Measurements from ENCODE around the gene LEKR1. TPM values are rescaled to one million over a fixed set of nuclear protein-coding genes. Genes with fewer than 3 reads are reported as not detected.
A peak's percentile ranks its signal among the peaks of the same experiment; 100 is the strongest.

The LEKR1 gene
- 1 to 10 TPM; 1.4 to 1.6 TPM for total RNA-seq

DNA sequence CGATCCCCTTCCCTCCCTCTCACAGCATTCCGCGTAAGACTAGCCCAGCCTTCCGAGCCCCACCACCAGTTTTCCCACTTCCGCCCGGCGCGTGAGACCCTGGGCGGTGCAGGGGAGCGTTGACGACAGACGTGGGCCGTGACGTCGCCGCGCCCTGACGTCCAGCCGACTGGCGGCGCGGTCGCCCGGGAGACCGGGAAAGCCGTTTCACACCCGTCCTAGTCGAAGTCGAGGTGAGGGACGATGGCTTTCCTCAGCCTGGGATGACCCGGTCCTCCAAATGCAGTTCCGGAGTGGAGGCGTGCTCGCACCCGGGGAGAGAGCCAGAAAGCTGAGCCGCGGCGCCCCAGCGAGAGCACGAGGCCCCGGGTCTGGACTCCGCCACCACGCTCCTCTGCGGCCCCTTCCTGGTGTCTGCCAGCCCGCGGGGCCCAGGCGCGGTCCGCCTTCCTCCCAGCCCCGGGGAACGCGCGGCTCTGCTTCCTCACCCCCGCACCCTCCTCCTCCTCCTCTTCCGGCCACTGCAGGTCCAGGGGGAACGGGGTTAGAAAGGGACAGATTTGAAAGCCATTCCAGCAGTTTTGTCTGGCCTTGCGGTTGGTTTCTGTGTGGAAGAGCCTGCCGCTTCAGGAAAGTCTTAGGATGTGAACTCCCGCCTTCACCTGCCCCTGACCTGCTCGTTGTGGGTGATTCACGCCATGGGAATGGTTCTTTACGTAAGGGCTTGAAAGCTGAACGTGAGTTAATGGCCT lies at the start of gene LEKR1:
Gene LEKR1, plus strand, starts transcription at position 210 of the 752 bp plus-strand sequence. CDS start 2,977 bp downstream, outside the sequence.
- Mint-ChIP-seq H3K4me1 (peaks cover 38% of the 10 kb centered on the region), H3K9me3 (no peaks in the 10 kb centered on the region), H3K36me3 (ENCODE audit: low read depth) (peaks cover 12% of the 10 kb centered on the region), H3K4me3 (peak within 1 kb of the TSS; percentile 80), H3K27ac (peak within 1 kb of the TSS; percentile 86), H3K27me3 (no peaks in the 10 kb centered on the region)
- POLR2A ChIA-PET = interaction anchor here (1.0 to 2.3 kb wide), 5 partner anchors 8 to 334 kb away, joined by 3 to 25 read pairs (median 3); partner anchors contain the start of gene CCNL1
- CTCF ChIA-PET = no interaction called here
- peak; percentile 71 for DNase-seq

DNA sequence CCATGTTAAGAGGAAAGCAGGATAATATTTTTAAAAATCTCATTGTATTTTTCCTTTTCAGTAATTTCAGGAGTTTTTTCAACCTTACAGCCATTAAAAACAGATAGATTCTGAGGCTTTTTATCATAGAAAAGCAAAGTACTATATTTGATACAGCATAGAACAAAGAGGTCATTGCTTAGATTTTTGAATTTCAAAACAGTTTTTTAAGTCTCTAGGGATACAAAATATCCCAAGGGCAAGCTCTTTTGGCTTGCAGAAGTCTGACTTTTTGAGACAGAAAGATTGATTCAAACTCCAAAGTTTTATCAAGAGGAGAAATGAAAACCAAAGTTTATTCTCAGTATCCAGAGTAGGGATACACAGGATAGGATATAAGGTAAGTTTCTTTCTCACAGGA lies 49.3 kb upstream of the LEKR1 start:
- POLR2A ChIA-PET = no interaction called here

DNA sequence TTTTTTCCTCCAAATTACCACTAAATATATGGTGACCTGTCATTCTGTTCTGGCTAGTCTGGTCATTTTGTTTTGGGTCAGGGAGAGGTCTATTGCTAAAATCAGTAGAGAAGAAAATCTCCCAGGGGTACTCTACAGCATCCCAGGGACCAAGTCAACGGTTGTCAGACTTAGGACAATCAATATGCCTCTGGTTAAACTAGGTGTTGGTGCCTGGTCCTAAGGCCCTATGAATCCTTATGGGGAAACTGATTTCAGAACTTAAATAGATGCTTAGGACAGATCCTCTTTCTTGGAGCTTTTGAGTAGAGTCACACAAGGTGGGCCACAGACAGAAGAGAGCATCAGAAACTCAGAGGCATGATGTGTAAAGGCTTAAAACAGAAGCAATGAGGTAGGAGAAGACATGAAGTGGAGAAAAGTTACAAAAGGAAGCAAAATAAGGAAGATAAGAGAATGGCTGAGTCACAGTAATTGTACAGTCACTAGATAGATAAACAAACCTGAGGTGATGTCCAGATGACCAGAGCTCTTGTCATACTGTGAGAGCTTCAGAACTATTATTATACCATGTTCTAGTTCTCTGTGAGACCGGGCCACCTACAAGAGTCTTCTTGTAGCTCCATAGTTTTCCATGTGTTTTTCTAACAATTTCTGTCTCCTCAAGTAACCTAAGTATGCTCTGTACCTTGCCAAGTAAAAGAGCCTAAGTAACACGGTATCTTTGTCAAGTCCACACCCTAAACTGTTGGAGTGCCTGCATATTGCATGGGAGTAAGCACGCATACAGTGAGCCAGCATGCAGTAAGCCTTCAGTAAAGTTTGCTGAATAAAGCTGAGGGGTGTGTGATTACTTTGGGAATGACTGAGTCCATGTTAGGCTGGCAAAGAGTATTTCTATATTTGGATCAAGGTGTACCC lies 44.6 kb upstream of the LEKR1 start:
- peaks cover 8% of the 10 kb centered on the region for H3K4me1 Mint-ChIP-seq
- peaks cover 3% of the 10 kb centered on the region for H3K9me3 Mint-ChIP-seq
- ChIA-PET POLR2A (no interaction called here), CTCF (no interaction called here)
- no peak overlapping the region for H3K4me3 Mint-ChIP-seq
- H3K36me3 Mint-ChIP-seq (ENCODE audit: low read depth) = peaks cover 3% of the 10 kb centered on the region
- H3K27me3 Mint-ChIP-seq = no peaks in the 10 kb centered on the region
- H3K27ac Mint-ChIP-seq = no peak overlapping the region
- DNase-seq = no peak

More for the DNA sequence above, 49.3 kb upstream of the LEKR1 start:
- Mint-ChIP-seq H3K36me3 (ENCODE audit: low read depth) (no peaks in the 10 kb centered on the region), H3K4me3 (no peak overlapping the region), H3K9me3 (no peaks in the 10 kb centered on the region), H3K27me3 (peaks cover 2% of the 10 kb centered on the region), H3K4me1 (peaks cover 2% of the 10 kb centered on the region), H3K27ac (no peak overlapping the region)
- no peak for DNase-seq
- CTCF ChIA-PET = no interaction called here

DNA sequence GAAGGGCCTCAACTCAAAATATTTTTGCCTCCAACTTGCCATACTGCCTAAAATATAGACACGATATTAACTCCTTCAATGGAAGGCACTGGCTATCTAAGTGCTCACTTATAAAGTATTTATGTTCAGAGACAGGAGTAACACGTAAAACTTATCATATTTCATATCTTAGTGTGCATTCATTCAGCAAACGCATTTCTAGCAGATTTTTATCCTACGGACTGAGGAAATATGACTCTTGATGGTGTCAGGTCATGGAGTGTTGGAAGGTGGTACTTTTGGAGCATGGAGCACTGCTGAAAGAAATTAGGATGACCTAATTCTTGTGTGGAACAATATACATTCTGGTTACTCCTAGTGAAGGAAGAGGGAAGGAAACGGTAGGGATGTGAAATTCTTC lies 43.8 kb upstream of the LEKR1 start:
- H3K27ac Mint-ChIP-seq = no peak overlapping the region
- no peaks in the 10 kb centered on the region for H3K27me3 Mint-ChIP-seq
- H3K4me1 Mint-ChIP-seq = peaks cover 14% of the 10 kb centered on the region
- no peak overlapping the region for H3K4me3 Mint-ChIP-seq
- ChIA-PET POLR2A (no interaction called here), CTCF (no interaction called here)
- no peak for DNase-seq
- H3K9me3 Mint-ChIP-seq = peaks cover 3% of the 10 kb centered on the region
- H3K36me3 Mint-ChIP-seq (ENCODE audit: low read depth) = peaks cover 3% of the 10 kb centered on the region

- H3K27me3 Mint-ChIP-seq = no peaks in the 10 kb centered on the region
- no peak overlapping the region for H3K27ac Mint-ChIP-seq
- peaks cover 20% of the 10 kb centered on the region for H3K4me1 Mint-ChIP-seq
- H3K36me3 Mint-ChIP-seq (ENCODE audit: low read depth) = peaks cover 4% of the 10 kb centered on the region
- DNase-seq = no peak
- ChIA-PET POLR2A (no interaction called here), CTCF (no interaction called here)
- H3K4me3 Mint-ChIP-seq = no peak overlapping the region
- peaks cover 3% of the 10 kb centered on the region for H3K9me3 Mint-ChIP-seq
These were observed 43.2 kb upstream of the LEKR1 start for GRCh38 chr3:156782921-156783320.

GRCh38 chr3:156787001-156787400 lies 39.2 kb upstream of the LEKR1 start:
- ChIA-PET CTCF (no interaction called here), POLR2A (no interaction called here)
- H3K4me1 Mint-ChIP-seq = peaks cover 36% of the 10 kb centered on the region
- no peaks in the 10 kb centered on the region for H3K27me3 Mint-ChIP-seq
- DNase-seq = no peak
- no peak overlapping the region for H3K27ac Mint-ChIP-seq
- H3K36me3 Mint-ChIP-seq (ENCODE audit: low read depth) = peaks cover 6% of the 10 kb centered on the region
- no peak overlapping the region for H3K4me3 Mint-ChIP-seq
- peaks cover 3% of the 10 kb centered on the region for H3K9me3 Mint-ChIP-seq

DNA sequence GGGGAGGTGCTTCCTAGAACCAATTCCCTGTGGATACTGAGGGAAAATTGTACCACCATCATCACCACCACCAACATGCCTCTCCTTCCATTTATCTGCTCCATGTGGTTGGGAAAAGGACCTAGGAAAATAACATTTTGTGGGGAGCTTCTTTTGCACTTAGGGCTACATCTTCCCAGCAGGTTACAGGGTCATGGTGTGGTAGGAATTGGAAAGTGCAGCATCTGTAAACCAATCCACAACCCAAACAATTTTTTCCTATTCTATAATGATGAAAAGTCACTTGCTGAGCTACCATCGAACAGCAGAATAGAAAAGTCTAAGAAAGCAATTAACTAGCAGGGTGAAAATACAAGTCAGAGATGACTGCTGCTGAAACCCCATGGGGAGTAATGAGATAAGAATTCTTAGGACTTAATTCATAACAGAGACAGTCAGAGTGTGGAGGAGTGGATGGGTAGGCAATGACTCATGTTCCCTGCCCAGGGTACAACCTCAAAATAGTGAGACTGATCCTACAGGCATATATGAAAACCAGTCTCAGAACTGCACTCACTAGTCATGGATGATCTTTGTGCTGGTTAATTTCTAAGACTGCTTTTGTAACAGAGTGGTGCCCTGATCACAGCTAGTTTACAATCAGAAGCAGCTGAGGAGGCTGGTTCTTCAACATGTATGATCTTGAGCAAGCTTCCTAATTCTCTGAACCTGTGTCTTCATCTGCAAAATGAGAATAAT lies 38.1 kb upstream of the LEKR1 start:
- DNase-seq = no peak
- Mint-ChIP-seq H3K27ac (no peak overlapping the region), H3K4me1 (peaks cover 47% of the 10 kb centered on the region), H3K27me3 (no peaks in the 10 kb centered on the region), H3K36me3 (ENCODE audit: low read depth) (peaks cover 6% of the 10 kb centered on the region), H3K4me3 (no peak overlapping the region), H3K9me3 (peaks cover 3% of the 10 kb centered on the region)
- ChIA-PET POLR2A (interaction anchor here (0.7 to 1.0 kb wide), 2 partner anchors 25 to 78 kb away, joined by 3 read pairs; no protein-coding TSS in a partner anchor), CTCF (no interaction called here)

DNA sequence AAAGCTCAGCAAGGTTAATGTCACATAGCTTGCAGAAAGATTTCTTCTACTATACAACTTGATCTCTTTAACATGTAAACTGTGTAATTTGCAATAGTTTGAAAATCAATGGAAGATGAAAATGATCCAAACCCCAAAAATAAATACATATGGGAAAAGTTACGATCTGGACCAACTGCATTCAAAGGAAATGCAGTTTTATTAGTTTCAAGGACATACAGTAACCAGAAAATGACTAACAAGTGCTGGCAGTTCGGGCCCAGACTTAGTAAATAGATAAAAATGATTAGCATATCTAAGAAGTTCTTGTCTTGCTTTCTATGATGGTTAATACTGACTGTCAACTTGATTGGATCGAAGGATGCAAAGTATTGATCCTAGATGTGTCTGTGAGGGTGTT lies 37.3 kb upstream of the LEKR1 start:
- ChIA-PET CTCF (no interaction called here), POLR2A (interaction anchor here (1.0 kb wide), 1 partner anchor 26 kb away, joined by 3 read pairs; no protein-coding TSS in a partner anchor)
- Mint-ChIP-seq H3K4me1 (peaks cover 52% of the 10 kb centered on the region), H3K4me3 (no peak overlapping the region), H3K36me3 (ENCODE audit: low read depth) (peaks cover 11% of the 10 kb centered on the region), H3K9me3 (peaks cover 3% of the 10 kb centered on the region), H3K27me3 (no peaks in the 10 kb centered on the region), H3K27ac (no peak overlapping the region)
- DNase-seq = no peak

DNA sequence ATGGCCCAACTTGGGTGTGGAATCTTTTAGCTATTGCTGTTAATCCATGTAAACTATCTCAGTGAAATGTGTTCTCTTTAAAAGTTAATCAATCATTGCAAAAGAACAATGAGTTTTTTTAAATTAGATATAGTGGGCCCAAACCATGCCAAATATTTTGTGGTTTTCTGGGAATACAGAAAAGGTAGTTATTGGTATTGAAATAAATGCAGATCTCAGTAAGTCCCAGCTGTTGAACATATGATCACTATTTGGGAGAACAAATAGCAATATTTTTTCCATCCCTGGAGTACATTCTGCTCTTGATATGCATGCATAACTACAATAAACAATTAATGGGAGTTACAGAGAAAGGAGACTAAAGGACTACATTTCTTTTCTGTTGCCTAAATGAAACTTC lies 36.0 kb upstream of the LEKR1 start:
- DNase-seq = no peak
- Mint-ChIP-seq H3K36me3 (ENCODE audit: low read depth) (peaks cover 11% of the 10 kb centered on the region), H3K27ac (no peak overlapping the region), H3K27me3 (no peaks in the 10 kb centered on the region), H3K9me3 (no peaks in the 10 kb centered on the region), H3K4me3 (no peak overlapping the region), H3K4me1 (peaks cover 48% of the 10 kb centered on the region)
- POLR2A ChIA-PET = no interaction called here
- CTCF ChIA-PET = interaction anchor here (1.2 kb wide), 1 partner anchor 30 kb away, joined by 6 read pairs; no protein-coding TSS in a partner anchor

- DNase-seq = no peak
- POLR2A ChIA-PET = interaction anchor here (0.8 kb wide), 1 partner anchor 11 kb away, joined by 3 read pairs; no protein-coding TSS in a partner anchor
- CTCF ChIA-PET = interaction anchor here (1.2 kb wide), 1 partner anchor 345 kb away, joined by 3 read pairs; no protein-coding TSS in a partner anchor
- Mint-ChIP-seq H3K27ac (no peak overlapping the region), H3K9me3 (peaks cover 5% of the 10 kb centered on the region), H3K27me3 (no peaks in the 10 kb centered on the region), H3K4me3 (no peak overlapping the region), H3K36me3 (ENCODE audit: low read depth) (peaks cover 14% of the 10 kb centered on the region), H3K4me1 (peaks cover 46% of the 10 kb centered on the region)
These were observed 34.0 kb upstream of the LEKR1 start for GRCh38 chr3:156792114-156792513.

DNA sequence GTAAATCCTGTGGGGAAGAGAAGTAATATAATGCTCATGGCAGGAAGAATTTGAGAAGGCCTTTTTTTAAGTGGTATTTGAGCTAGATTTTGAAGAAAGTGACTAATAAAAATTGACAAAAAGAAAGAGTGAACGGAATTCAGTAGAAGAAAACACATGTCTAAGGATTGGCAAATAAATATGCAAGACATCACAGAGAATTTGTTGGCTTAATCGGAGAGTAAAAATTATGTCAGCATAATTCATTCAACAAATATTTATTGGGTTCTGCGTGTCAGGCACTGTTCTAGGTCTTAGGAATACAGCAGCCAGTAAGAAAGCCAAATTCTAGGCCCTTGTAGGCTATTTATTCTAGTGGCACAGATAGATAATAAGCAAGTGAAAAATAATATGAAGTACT lies 33.6 kb upstream of the LEKR1 start:
- H3K4me1 Mint-ChIP-seq = peaks cover 42% of the 10 kb centered on the region
- H3K4me3 Mint-ChIP-seq = no peak overlapping the region
- no peak overlapping the region for H3K27ac Mint-ChIP-seq
- H3K36me3 Mint-ChIP-seq (ENCODE audit: low read depth) = peaks cover 14% of the 10 kb centered on the region
- H3K27me3 Mint-ChIP-seq = no peaks in the 10 kb centered on the region
- ChIA-PET CTCF (interaction anchor here (1.2 kb wide), 1 partner anchor 344 kb away, joined by 3 read pairs; no protein-coding TSS in a partner anchor), POLR2A (interaction anchor here (0.8 to 1.1 kb wide), 3 partner anchors 11 to 382 kb away, joined by 3 to 4 read pairs (median 4); no protein-coding TSS in a partner anchor)
- DNase-seq = no peak
- H3K9me3 Mint-ChIP-seq = peaks cover 5% of the 10 kb centered on the region

DNA sequence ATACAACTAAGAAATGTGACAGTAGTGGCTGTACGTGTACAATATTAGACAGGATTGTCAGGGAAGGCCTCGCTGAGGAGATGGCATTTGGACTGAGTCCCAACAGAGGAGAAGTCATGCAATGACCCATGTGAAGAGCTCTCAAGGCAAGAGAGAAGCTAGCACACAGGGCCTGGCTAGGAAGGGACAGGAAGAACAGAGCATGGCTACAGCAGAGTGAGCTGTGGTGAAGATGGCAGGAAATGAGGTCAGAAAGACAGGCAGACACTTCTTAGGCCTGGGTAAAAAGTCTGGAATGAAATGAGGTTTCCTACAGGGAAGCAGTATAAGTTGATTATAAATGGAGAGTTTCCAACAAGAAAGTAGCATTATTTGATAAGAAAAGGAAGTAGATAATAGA lies 33.2 kb upstream of the LEKR1 start:
- Mint-ChIP-seq H3K4me3 (no peak overlapping the region), H3K4me1 (peaks cover 38% of the 10 kb centered on the region), H3K27ac (peak overlapping the region; percentile 29), H3K36me3 (ENCODE audit: low read depth) (peaks cover 12% of the 10 kb centered on the region), H3K9me3 (peaks cover 5% of the 10 kb centered on the region), H3K27me3 (no peaks in the 10 kb centered on the region)
- ChIA-PET CTCF (interaction anchor here (1.2 kb wide), 1 partner anchor 344 kb away, joined by 3 read pairs; no protein-coding TSS in a partner anchor), POLR2A (interaction anchor here (1.0 to 1.4 kb wide), 3 partner anchors 24 to 382 kb away, joined by 3 to 4 read pairs (median 4); no protein-coding TSS in a partner anchor)
- peak; percentile 39 for DNase-seq

Data from activated CD4-positive, alpha-beta memory T cell treated with anti-CD3 and anti-CD28 coated beads, Interleukin-2, amount 10 ng/mL, durations not matched to agents 7 days and 5 days (primary cell).